ENCODE data around the gene DPH3.

Gene DPH3

GRCh38 chr3:16247282-16248061 lies 17.3 kb downstream of the DPH3 start (continued):
- TF ChIP-seq ZSCAN18 (tag by site-specific recombination; IDR thresholded peaks at IDR 0.05) (no peak), ZNF335 (tag by site-specific recombination; conservative IDR thresholded peaks at IDR 0.05) (no peak), SCRT2 (tag by site-specific recombination; IDR thresholded peaks at IDR 0.05) (no peak), HIC1 (tag by site-specific recombination; IDR thresholded peaks at IDR 0.05) (no peak), ZNF239 (tag by site-specific recombination; IDR thresholded peaks at IDR 0.05) (no peak), MZF1 (tag by site-specific recombination; IDR thresholded peaks at IDR 0.05; ENCODE audit: borderline replicate concordance) (no peak), ZNF585B (tag by site-specific recombination; IDR thresholded peaks at IDR 0.05) (no peak), ZNF623 (tag by site-specific recombination; IDR thresholded peaks at IDR 0.05) (no peak), ZNF768 (tag by site-specific recombination; IDR thresholded peaks at IDR 0.05) (no peak), REPIN1 (tag by site-specific recombination; IDR thresholded peaks at IDR 0.05; ENCODE audit: low read depth) (no peak), ZNF155 (tag by site-specific recombination; IDR thresholded peaks at IDR 0.05) (no peak), ZNF202 (tag by site-specific recombination; IDR thresholded peaks at IDR 0.05; ENCODE audit: borderline replicate concordance) (no peak), ZIC2 (tag by site-specific recombination; IDR thresholded peaks at IDR 0.05) (no peak), ZNF214 (tag by site-specific recombination; IDR thresholded peaks at IDR 0.05; ENCODE audit: borderline replicate concordance) (no peak), ZNF660 (tag by site-specific recombination; IDR thresholded peaks at IDR 0.05) (peak; percentile 64; the same call in 1 of the 2 replicates), ZNF292 (tag by site-specific recombination; IDR thresholded peaks at IDR 0.05; ENCODE audit: borderline replicate concordance, low read depth) (no peak), ZNF280C (tag by site-specific recombination; IDR thresholded peaks at IDR 0.05) (no peak), ZBTB17 (tag by site-specific recombination; IDR thresholded peaks at IDR 0.05) (peak; percentile 66), ZNF571 (tag by site-specific recombination; IDR thresholded peaks at IDR 0.05) (no peak), ZSCAN30 (tag by site-specific recombination; IDR thresholded peaks at IDR 0.05) (0 out of 2 replicates have a peak, but pooled peaks have one; percentile 77), ZNF837 (tag by site-specific recombination; IDR thresholded peaks at IDR 0.05) (no peak), ZNF513 (tag by site-specific recombination; IDR thresholded peaks at IDR 0.05) (no peak), ZBTB21 (tag by site-specific recombination; IDR thresholded peaks at IDR 0.05) (0 out of 2 replicates have a peak, but pooled peaks have one; percentile 10), ZNF140 (tag by site-specific recombination; IDR thresholded peaks at IDR 0.05) (no peak), ZNF544 (tag by site-specific recombination; IDR thresholded peaks at IDR 0.05) (no peak), PRDM2 (tag by site-specific recombination; IDR thresholded peaks at IDR 0.05; ENCODE audit: borderline replicate concordance) (no peak), ZNF560 (tag by site-specific recombination; IDR thresholded peaks at IDR 0.05; ENCODE audit: borderline replicate concordance) (no peak)
